Kidney (tissue), 14 donors: ENCODE results near the gene ERBB4. TPM values are rescaled to one million over a fixed set of nuclear protein-coding genes. Genes with fewer than 3 reads are reported as not detected.

Experiments used
- DNase-seq, 5 donors: peaks; one replicate each; pipeline ENCODE4 v3.0.0-alpha.2; 2013 to 2020
- FAIRE-seq: peaks from 2 replicates; lab custom pipeline; 2012; peaks lifted over from hg19 to GRCh38; lab: Jason Lieb, UNC
- H3K27ac ChIP-seq, 2 donors: one replicate each; pipeline ENCODE4 v1.7.0; 2013; ENCODE audit warnings: low read depth in 2 of 2, low read length in 2 of 2, inconsistent platforms in 1 of 2
- H3K27me3 ChIP-seq: one replicate; pipeline ENCODE4 v1.7.1; 2013; ENCODE audit warnings: low read length, inconsistent platforms; ENCODE audit not compliant: control insufficient read depth, insufficient read depth
- H3K36me3 ChIP-seq, 3 donors: one replicate each; pipeline versions ENCODE4 v1.7.0 to v1.7.1; 2013; ENCODE audit warnings: low read length in 3 of 3, control low read depth in 1 of 3, inconsistent platforms in 1 of 3; ENCODE audit not compliant: insufficient read depth in 3 of 3, control insufficient read depth in 2 of 3
- H3K4me1 ChIP-seq, 3 donors: one replicate each; pipeline versions ENCODE4 v1.7.0 to v1.7.1; 2013; ENCODE audit warnings: low read length in 3 of 3, inconsistent platforms in 1 of 3, low read depth in 1 of 3; ENCODE audit not compliant: control insufficient read depth in 2 of 3, insufficient read depth in 2 of 3
- H3K4me3 ChIP-seq, 3 donors: one replicate each; pipeline versions ENCODE4 v1.7.0 to v1.8.1; 2013; ENCODE audit warnings: low read length in 3 of 3, control low read depth in 1 of 3, inconsistent platforms in 1 of 3
- H3K9ac ChIP-seq, 3 donors: one replicate each; pipeline versions ENCODE4 v1.7.0 to v1.7.1; 2013; ENCODE audit warnings: low read length in 3 of 3, control low read depth in 1 of 3, inconsistent platforms in 1 of 3
- H3K9me3 ChIP-seq, 3 donors: one replicate each; pipeline versions ENCODE4 v1.7.0 to v1.7.1; 2013; ENCODE audit warnings: low read length in 3 of 3, control low read depth in 1 of 3, inconsistent platforms in 1 of 3; ENCODE audit not compliant: control insufficient read depth in 2 of 3, insufficient read depth in 1 of 3
- intact Hi-C: fragments of 100-400 bp; cut with DNase I; formaldehyde crosslinking; loops from one replicate; pipeline ENCODE4 v1.11.1; 2022
- polyA plus RNA-seq: library from polyadenylated mRNA; stranded (reverse); fragments of 350-450 nt; fragmentation: Illumina TruSeq; extraction: RNeasy Lipid Tissue Mini Kit (QIAGEN cat#74804); gene quantifications from one replicate; pipeline ENCODE4 v1.2.3, GENCODE V29; 2014; ENCODE audit warnings: low read depth, low replicate concordance; ENCODE audit not compliant: insufficient read depth
- total RNA-seq: library from RNA; stranded (reverse); fragmentation: NEBNext Ultra II Directional; extraction: Animal tissue kit (Norgen Biotek cat#: 25700); gene quantifications from one replicate; pipeline ENCODE4 v1.2.1, GENCODE V29; 2021
- TF ChIP-seq, protein P1 (sequence below): IDR thresholded peaks from 3 replicates; pipeline ENCODE4 v1.5.1; 2012; ENCODE audit warnings: mild to moderate bottlenecking, moderate library complexity, borderline replicate concordance; ENCODE audit not compliant: insufficient read depth; ENCODE audit errors: extremely low read depth
- donor health status: control.
- donor health status: control.
- donor health status: control.
- donor health status: control.
- donor health status: control.
- donor health status: DM: yes; HTN: yes; CAD: no.
- donor health status: Normal renal cell carcinoma (clear cell type).

The ERBB4 gene
- total and polyA plus RNA-seq, 2 donors from 2014 or later, result 3.9 to 152 TPM

DNA sequence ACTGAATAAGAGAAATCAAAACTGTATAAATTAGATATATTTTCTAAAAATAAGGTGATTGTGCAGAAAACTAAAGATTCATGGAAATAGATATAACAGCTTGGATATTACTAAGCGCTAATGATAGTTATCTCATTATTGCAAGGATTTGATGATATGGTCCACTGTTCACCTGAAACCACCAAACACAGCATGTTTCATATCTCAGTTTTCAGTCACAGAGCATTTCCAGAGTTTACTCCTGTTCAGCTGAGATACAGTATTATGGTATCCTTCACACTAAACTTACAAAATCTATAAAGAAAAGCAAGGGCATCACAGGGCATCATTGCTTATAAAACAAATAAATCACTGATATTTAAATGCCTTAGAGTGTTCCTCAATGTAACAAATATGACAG is 591.6 kb downstream of the ERBB4 start:
- H3K9me3 ChIP-seq, result no peaks in the 10 kb centered on the region
- FAIRE-seq, result no peak
- no peaks in the 10 kb centered on the region for H3K4me1 ChIP-seq
- no peak overlapping the region for H3K27ac ChIP-seq
- no peaks in the 10 kb centered on the region for H3K27me3 ChIP-seq
- no peaks in the 10 kb centered on the region for H3K36me3 ChIP-seq
- DNase-seq, result no peak
- TF ChIP-seq, protein P1, sequence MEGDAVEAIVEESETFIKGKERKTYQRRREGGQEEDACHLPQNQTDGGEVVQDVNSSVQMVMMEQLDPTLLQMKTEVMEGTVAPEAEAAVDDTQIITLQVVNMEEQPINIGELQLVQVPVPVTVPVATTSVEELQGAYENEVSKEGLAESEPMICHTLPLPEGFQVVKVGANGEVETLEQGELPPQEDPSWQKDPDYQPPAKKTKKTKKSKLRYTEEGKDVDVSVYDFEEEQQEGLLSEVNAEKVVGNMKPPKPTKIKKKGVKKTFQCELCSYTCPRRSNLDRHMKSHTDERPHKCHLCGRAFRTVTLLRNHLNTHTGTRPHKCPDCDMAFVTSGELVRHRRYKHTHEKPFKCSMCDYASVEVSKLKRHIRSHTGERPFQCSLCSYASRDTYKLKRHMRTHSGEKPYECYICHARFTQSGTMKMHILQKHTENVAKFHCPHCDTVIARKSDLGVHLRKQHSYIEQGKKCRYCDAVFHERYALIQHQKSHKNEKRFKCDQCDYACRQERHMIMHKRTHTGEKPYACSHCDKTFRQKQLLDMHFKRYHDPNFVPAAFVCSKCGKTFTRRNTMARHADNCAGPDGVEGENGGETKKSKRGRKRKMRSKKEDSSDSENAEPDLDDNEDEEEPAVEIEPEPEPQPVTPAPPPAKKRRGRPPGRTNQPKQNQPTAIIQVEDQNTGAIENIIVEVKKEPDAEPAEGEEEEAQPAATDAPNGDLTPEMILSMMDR, result no peak
- H3K4me3 ChIP-seq, result no peak overlapping the region
- H3K9ac ChIP-seq, result no peak overlapping the region
- intact Hi-C loops, result no loop called here

DNA sequence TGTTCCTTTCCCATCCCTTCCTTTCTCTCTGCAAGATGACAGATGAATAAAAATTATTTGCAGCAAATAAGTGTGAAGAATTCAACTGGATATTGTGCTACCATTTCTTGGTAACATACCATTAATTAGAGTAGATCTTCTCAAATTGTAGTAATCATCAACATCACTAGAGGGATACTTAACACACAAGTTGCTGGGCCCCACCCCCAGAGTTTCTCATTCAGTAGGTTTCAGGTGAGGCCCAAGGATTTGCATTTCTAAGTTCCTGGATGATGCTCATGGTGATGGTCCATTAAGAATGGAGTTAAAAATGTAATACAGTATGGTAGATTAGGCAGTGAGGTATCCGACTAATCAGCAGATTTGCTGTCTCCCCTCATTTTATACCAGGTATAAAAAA is 594.0 kb downstream of the ERBB4 start:
- TF ChIP-seq, protein P1, result no peak
- Histone ChIP-seq H3K4me3 (no peak overlapping the region), H3K9me3 (no peaks in the 10 kb centered on the region), H3K4me1 (no peaks in the 10 kb centered on the region), H3K9ac (no peak overlapping the region), H3K27ac (no peak overlapping the region), H3K27me3 (no peaks in the 10 kb centered on the region), H3K36me3 (no peaks in the 10 kb centered on the region)
- intact Hi-C loops, result no loop called here
- DNase-seq, result no peak
- FAIRE-seq, result no peak

DNA sequence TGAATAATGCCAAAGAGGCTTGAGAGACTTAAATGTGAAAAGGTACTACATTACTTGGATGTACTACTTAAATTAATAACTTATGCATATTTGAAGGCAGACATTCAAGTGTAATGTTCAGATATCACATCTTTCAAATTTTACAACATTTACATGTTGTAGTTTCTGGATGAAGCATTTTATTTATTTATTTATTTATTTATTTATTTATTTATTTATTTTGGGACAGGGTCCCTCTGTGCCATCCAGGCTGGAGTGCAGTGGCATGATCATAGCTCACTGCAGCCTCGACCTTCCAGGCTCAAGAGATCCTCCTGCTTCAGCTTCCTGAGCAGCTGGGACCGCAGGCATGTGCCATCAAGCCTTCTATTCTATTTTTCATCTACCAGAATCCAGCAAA is 596.4 kb downstream of the ERBB4 start:
- Histone ChIP-seq H3K27me3 (no peaks in the 10 kb centered on the region), H3K4me3 (no peak overlapping the region), H3K27ac (no peak overlapping the region), H3K4me1 (no peaks in the 10 kb centered on the region), H3K9me3 (no peaks in the 10 kb centered on the region), H3K9ac (no peak overlapping the region), H3K36me3 (no peaks in the 10 kb centered on the region)
- no peak for DNase-seq
- TF ChIP-seq, protein P1, result no peak
- intact Hi-C loops, result no loop called here
- FAIRE-seq, result no peak

DNA sequence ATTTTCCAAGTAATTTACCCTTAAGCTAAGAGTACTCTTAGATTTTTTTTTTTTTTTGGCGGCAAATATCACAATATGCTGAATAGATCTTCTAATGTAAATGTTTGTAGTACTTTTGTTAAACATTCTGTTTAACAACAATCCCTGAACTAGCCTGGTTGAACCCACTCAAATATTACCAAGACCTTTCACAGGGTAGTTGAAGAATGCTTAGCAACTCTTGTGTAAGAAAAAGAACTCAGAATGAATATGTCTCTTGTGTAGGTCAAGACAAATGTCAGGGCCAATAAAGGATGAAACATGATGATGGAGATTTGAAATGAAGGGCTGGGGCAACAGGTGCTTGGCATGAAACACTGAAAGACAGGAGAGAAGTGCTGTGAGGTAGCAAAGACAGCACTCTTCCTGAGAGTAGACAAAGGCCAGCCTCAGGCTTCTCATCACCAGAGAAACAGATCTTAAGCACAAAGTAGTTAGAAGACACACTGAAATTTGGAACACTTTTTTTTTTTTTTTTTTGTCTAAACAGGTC is 597.3 kb downstream of the ERBB4 start:
- Histone ChIP-seq H3K27me3 (no peaks in the 10 kb centered on the region), H3K9me3 (no peaks in the 10 kb centered on the region), H3K27ac (no peak overlapping the region), H3K4me1 (no peaks in the 10 kb centered on the region), H3K36me3 (no peaks in the 10 kb centered on the region), H3K4me3 (no peak overlapping the region), H3K9ac (no peak overlapping the region)
- no peak for DNase-seq
- intact Hi-C loops, result no loop called here
- TF ChIP-seq, protein P1, result no peak
- no peak for FAIRE-seq
